ENCODE measurements around the gene ABR. TPM values are rescaled to one million over a fixed set of nuclear protein-coding genes. Genes with fewer than 3 reads are reported as not detected.

The ABR gene
- total RNA-seq, 1 donor from 2014 or later = 92.7 TPM

GRCh38 chr17:1060991-1061390, 118.8 kb downstream of the ABR start:
- Mint-ChIP-seq H3K27me3 (ENCODE audit: insufficient read depth, low read depth) (peaks cover 5% of the 10 kb centered on the region), H3K27ac (no peak overlapping the region), H3K36me3 (peaks cover 30% of the 10 kb centered on the region), H3K9me3 (peaks cover 2% of the 10 kb centered on the region), H3K4me3 (no peak overlapping the region), H3K4me1 (peaks cover 14% of the 10 kb centered on the region)
- no peak for DNase-seq (ENCODE audit: low spot score)
- no peaks in the 10 kb centered on the region for H3K27me3 ChIP-seq
- H3K4me1 ChIP-seq = no peaks in the 10 kb centered on the region
- H3K79me2 ChIP-seq (ENCODE audit: low read depth) = no peaks in the 10 kb centered on the region
- H3K9me3 ChIP-seq (ENCODE audit: low read depth) = no peaks in the 10 kb centered on the region
- no peak overlapping the region for H3K4me3 ChIP-seq
- H4K20me1 ChIP-seq (ENCODE audit: low read depth) = peaks cover 4% of the 10 kb centered on the region
- TF ChIP-seq EZH2 (IDR thresholded peaks at IDR 0.05) = no peak
- no peak for TF ChIP-seq EZH2phosphoT487 (IDR thresholded peaks at IDR 0.05)
- TF ChIP-seq CTCF (IDR thresholded peaks at IDR 0.05) = no peak
- H3K4me2 ChIP-seq = no peak overlapping the region
- no peaks in the 10 kb centered on the region for H3K36me3 ChIP-seq
- no peak overlapping the region for H2AFZ ChIP-seq (replicated peaks)
- no peak overlapping the region for H3K27ac ChIP-seq
- H3F3A ChIP-seq (ENCODE audit: low read depth) = peaks cover 7% of the 10 kb centered on the region
- no peak overlapping the region for H3K9ac ChIP-seq

GRCh38 chr17:1059131-1059795, 120.5 kb downstream of the ABR start:
- Histone ChIP-seq H4K20me1 (ENCODE audit: low read depth) (peaks cover 4% of the 10 kb centered on the region), H3K9me3 (ENCODE audit: low read depth) (no peaks in the 10 kb centered on the region), H3K9ac (no peak overlapping the region), H3K36me3 (no peaks in the 10 kb centered on the region), H3K27ac (no peak overlapping the region), H3K4me1 (no peaks in the 10 kb centered on the region), H3K27me3 (no peaks in the 10 kb centered on the region), H3K4me3 (no peak overlapping the region), H3K79me2 (ENCODE audit: low read depth) (no peaks in the 10 kb centered on the region), H3F3A (ENCODE audit: low read depth) (peaks cover 7% of the 10 kb centered on the region), H3K4me2 (no peak overlapping the region), H2AFZ (replicated peaks) (no peak overlapping the region)
- Mint-ChIP-seq H3K27ac (peak overlapping the region; percentile 73), H3K4me3 (no peak overlapping the region), H3K36me3 (peaks cover 26% of the 10 kb centered on the region), H3K4me1 (peaks cover 14% of the 10 kb centered on the region), H3K9me3 (no peaks in the 10 kb centered on the region), H3K27me3 (ENCODE audit: insufficient read depth, low read depth) (peaks cover 5% of the 10 kb centered on the region)
- no peak for DNase-seq (ENCODE audit: low spot score)
- TF ChIP-seq EZH2 (IDR thresholded peaks at IDR 0.05) = no peak
- no peak for TF ChIP-seq EZH2phosphoT487 (IDR thresholded peaks at IDR 0.05)
- TF ChIP-seq CTCF (IDR thresholded peaks at IDR 0.05) = no peak

GRCh38 chr17:1058423-1059130, 121.2 kb downstream of the ABR start:
- Mint-ChIP-seq H3K9me3 (no peaks in the 10 kb centered on the region), H3K27ac (no peak overlapping the region), H3K27me3 (ENCODE audit: insufficient read depth, low read depth) (peaks cover 5% of the 10 kb centered on the region), H3K4me1 (peaks cover 14% of the 10 kb centered on the region), H3K4me3 (no peak overlapping the region), H3K36me3 (peaks cover 28% of the 10 kb centered on the region)
- H3K9ac ChIP-seq = no peak overlapping the region
- TF ChIP-seq CTCF (IDR thresholded peaks at IDR 0.05) (peak; percentile 37), EZH2 (IDR thresholded peaks at IDR 0.05) (no peak)
- no peak overlapping the region for H3K4me3 ChIP-seq
- H3K9me3 ChIP-seq (ENCODE audit: low read depth) = no peaks in the 10 kb centered on the region
- no peak overlapping the region for H2AFZ ChIP-seq (replicated peaks)
- DNase-seq (ENCODE audit: low spot score) = peak; percentile 29
- no peak overlapping the region for H3K27ac ChIP-seq
- H3F3A ChIP-seq (ENCODE audit: low read depth) = peaks cover 7% of the 10 kb centered on the region
- H3K27me3 ChIP-seq = no peaks in the 10 kb centered on the region
- no peaks in the 10 kb centered on the region for H3K79me2 ChIP-seq (ENCODE audit: low read depth)
- no peaks in the 10 kb centered on the region for H3K36me3 ChIP-seq
- H3K4me1 ChIP-seq = no peaks in the 10 kb centered on the region
- H3K4me2 ChIP-seq = no peak overlapping the region
- peaks cover 4% of the 10 kb centered on the region for H4K20me1 ChIP-seq (ENCODE audit: low read depth)
